Subcutaneous adipose tissue (tissue), 4 donors: ENCODE measurements around the gene ZNF777. TPM values are rescaled to one million over a fixed set of nuclear protein-coding genes. Genes with fewer than 3 reads are reported as not detected.

Experiments used
- total RNA-seq, 4 donors: library from RNA; depleted of rRNA; stranded (reverse); fragments of >200 nt; gene quantifications; one replicate each; pipeline ENCODE4 v1.1.0, GENCODE V29; 2016
- TF ChIP-seq, protein P1 (sequence below): fragments of 450-650 bp; IDR thresholded peaks from one replicate; pipeline ENCODE4 v1.5.1; 2016; ENCODE audit warnings: low read depth, mild to moderate bottlenecking, control low read depth, antibody characterized with exemption, moderate library complexity

ZNF777 gene
- 1 to 10 TPM; 2.4 to 8.1 (median 4.3) TPM for total RNA-seq

DNA sequence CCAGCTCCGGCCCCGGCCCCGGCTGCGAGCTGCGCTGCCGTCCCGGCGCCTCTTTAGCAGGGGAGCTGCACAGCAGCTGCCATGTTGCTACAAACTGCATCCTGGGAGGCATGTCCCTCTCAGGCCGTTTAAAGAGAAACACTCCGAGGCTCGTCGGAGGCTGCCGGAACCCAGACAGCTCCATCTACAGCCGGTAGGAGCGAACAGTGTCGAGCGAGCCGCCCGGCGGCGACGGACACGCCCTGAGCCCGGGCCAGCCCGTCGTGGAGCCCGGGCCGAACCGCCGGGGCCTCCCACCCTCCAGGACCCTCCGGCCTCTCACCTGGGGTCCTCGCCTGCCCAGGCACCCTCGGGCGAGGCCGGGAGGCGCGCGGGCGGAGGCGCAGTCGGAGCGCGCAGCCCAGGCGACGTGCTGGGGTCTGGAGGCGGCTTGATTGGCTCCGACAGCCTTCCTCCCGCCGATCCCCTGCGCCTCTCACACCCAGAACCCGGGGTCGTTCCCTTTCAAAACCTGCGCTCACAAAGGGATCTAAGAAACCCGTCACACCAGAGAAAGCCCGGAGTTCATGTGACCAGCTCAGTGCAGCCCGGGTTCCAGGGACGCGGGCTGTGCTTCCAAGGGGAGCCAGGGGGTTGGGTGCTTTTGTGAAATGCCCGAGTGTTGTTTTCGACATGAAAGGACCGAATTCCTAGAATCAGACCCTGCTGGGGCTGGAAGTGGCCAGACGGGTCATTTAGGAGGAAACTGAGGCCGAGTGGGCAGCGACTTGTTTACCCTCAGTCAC lies at the start of gene ZNF777:
ZNF777 (minus strand) TSS at position 570 of the 785 bp plus-strand sequence. CDS start 5,040 bp downstream, outside the sequence.
- TF ChIP-seq, protein P1, sequence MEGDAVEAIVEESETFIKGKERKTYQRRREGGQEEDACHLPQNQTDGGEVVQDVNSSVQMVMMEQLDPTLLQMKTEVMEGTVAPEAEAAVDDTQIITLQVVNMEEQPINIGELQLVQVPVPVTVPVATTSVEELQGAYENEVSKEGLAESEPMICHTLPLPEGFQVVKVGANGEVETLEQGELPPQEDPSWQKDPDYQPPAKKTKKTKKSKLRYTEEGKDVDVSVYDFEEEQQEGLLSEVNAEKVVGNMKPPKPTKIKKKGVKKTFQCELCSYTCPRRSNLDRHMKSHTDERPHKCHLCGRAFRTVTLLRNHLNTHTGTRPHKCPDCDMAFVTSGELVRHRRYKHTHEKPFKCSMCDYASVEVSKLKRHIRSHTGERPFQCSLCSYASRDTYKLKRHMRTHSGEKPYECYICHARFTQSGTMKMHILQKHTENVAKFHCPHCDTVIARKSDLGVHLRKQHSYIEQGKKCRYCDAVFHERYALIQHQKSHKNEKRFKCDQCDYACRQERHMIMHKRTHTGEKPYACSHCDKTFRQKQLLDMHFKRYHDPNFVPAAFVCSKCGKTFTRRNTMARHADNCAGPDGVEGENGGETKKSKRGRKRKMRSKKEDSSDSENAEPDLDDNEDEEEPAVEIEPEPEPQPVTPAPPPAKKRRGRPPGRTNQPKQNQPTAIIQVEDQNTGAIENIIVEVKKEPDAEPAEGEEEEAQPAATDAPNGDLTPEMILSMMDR, result no peak

DNA sequence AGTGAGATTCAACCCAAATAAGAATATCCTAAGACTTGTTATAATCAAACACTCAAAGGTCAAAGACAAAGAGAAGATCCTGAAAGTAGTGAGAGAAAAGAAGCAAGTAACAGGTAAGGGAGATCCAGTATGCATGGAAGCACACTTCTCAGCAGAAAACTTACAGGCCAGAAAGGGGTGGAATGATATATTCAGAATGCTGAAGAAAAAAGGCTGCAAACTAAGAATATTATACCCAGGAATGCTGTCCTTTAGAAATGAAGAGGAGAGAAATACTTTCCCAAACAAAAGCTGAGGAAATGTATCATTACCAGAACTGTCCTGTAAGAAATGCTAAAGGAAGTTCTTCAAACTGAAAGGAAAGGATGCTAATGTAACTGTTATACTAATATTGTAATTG lies 49.4 kb upstream of the ZNF777 start:
- TF ChIP-seq, protein P1, result no peak

DNA sequence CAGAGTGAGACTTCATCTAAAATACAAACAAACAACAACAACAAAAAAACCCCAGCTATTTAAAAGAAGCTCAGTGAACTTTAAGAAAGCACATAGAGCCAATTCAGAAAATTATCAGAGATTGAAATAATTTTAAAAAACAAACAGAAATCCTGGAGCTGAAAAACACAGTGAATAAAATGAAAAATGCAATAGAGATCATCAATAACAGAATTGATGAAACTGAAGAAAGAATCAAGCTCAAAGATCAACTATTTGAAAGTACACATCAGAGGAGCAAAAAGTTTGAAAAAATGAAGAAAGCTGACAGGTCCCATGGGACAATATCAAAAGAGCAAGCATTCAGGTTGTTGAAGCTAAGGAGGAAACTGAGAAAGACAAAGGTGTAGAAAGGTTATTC lies 48.9 kb upstream of the ZNF777 start:
- TF ChIP-seq, protein P1, result no peak

DNA sequence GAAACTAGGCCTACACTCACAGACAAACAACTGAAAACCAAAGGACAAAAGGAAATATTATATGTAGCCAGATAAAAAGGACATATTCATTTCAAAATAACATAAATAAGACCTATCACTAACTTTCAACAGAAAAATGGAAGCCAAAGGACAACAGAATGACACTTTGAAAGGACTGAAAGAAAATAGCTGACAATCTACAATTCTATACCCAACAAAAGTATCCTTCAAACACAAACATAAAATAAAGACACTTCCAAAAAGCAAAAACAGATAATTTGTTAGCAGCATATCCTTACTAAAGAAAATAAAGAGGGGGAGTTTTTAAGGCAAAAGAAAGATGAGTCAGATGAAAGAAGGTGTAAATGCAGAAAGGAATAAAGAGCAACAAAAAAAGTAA lies 44.7 kb upstream of the ZNF777 start:
- TF ChIP-seq, protein P1, result no peak

DNA sequence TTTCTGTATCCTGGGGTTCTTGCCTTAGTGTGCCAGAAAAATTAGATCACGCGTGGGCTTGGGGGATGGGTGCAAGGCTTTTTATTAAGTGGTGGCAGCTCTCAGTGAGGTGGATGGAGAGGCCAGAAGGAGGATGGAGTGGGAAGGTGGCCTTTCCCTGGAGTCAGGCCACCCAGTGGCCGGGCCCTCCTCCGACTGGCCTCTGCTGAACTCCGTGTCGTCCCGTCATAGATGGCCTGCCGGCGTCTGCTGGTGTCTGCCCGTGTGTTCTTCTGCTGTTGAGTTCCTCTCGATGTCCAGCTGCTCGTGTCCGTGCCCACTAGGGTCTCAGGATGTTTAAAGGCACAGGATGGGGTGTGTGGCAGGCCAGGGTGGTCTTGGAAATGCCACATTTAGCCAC lies 40.8 kb upstream of the ZNF777 start:
- TF ChIP-seq, protein P1, result no peak

DNA sequence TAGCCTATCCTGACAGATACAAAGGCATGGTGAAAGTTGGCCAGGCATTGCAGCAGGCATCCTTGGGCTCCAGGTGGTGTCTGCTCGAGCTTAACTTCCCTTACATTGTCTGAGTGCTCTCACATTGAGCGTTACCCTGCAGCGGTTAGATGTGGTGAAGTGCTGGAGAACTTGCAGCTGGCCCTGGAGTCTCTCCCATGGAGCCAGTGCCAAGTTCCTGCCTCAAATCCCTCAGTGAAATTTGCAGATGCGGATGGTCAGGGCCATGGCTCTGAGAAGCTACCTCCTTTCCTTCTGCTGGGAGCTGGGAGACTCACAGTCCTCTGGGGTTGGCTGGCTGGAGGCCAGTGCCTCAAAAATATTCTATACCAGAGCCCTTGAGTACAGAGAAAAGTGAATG lies 40.0 kb upstream of the ZNF777 start:
- TF ChIP-seq, protein P1, result no peak

DNA sequence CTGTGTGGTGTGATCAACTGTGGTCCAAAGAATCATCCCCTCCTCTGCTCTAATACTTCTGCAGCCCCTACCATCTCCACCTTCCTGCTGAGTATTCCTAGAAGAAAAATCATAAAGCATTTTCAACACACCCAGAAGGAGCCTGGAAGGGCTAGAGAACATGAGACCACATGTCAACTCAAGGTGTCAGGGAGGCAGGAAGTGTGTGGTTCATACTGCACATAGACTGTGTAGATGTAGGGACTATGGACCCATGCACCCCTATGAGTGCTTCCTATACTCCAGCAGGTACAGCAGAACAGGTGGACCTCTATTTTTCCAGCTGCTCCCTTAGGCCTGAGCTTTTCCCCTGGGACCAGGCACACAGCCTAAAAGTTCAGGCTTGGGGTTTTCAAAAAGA lies 39.3 kb upstream of the ZNF777 start:
- TF ChIP-seq, protein P1, result no peak
